ENCODE results near the gene RPS27A.

GRCh38 chr2:55228226-55228563 is 4.3 kb upstream of the RPS27A start:
- TF ChIP-seq CTCF (IDR thresholded peaks at IDR 0.05; ENCODE audit: insufficient read depth, low read length) (no peak), SPI1 (IDR thresholded peaks at IDR 0.05; ENCODE audit: borderline replicate concordance, low read depth) (no peak)
